Stimulated activated CD4-positive, alpha-beta T cell treated with anti-CD3 and anti-CD28 coated beads, TNF-alpha, amount 100 ng/mL, for 4 hours (primary cell): ENCODE measurements around the gene SEC16A.

Experiments used
- DNase-seq, 3 experiments: peaks; one replicate each; pipeline ENCODE4 v3.0.0-alpha.2; 2020; ENCODE audit warnings: low read depth in 3 of 3

The SEC16A gene

DNA sequence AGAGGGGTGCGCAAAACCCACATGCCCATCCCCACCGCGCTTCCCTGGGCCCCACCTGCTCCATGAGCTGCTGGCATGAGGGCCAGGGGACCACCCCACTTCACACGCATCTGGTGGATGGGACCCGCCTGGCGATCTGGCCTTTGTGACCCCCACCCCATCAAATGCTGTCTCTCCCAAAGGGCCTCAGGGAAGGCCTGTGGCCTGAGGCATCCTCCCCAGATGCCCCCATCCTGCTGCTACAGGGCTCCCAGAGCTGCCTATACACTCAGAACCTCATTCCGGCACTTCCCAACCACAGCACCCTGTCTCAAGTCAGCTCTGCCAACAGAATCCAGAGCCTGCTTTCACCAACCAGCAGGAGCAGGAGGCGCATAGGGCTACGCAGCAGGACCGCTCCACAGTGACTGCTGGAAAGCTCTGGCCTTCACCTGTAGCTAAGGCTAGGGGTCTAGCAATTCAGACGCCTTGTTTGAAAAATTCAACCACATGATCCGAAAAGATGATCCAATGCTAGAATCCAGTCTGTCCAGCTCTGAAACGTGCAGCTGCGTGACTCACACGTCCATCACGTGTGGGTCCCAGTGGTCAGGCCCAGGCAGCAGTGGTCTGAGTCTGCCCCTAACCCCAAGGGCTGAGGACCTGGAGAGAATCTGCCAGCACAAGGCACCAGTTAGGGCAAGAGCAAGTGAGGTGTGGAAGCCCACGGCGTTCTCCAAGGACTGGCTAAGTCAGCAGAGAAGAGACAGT is 81.5 kb downstream of the SEC16A start:
- no peak for DNase-seq

DNA sequence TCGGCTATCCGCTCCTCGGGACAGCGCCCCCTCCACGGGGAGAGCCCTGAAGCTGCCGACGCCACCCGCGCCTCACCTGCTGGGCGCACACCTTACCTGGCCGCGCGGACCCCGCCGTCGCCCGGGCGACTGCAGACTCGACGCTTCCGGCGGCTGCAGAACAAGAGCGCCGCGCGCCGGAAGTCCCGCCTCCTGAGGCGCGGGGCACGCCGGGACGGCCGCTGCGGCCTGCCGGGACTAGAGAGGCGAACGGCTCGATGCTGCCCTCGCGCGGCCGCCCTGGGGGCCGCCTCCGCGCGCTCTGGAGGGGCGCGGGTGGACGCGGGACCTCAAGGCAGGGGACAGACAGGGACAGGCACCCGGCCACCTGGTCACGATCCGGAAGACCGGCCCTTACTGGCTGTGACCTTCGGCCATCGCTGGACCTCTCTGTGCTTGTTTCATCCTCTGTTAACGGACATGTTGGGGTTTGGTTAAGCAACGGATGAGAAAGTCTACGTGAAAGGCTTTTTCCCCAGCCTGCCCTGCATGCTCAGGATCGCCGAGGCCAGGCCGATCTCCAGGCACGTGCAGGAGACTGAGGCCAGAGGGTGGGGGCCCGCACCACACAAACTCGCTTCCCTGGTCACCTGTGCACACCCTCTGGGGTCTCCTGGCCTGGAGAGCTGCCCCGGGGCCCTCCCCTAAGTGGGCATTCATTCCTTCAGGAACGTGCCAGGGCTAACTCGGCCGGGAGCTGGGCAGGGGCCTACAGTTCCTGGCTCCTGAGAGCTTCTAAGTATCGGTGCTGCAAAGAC is 82.6 kb downstream of the SEC16A start, which contains the start of gene SNAPC4:
SNAPC4 (minus strand) TSS at position 133 of the 797 bp plus-strand sequence. CDS start 1,742 bp downstream, outside the sequence.
- peak; percentile 73 to 85 (median 80) for DNase-seq

DNA sequence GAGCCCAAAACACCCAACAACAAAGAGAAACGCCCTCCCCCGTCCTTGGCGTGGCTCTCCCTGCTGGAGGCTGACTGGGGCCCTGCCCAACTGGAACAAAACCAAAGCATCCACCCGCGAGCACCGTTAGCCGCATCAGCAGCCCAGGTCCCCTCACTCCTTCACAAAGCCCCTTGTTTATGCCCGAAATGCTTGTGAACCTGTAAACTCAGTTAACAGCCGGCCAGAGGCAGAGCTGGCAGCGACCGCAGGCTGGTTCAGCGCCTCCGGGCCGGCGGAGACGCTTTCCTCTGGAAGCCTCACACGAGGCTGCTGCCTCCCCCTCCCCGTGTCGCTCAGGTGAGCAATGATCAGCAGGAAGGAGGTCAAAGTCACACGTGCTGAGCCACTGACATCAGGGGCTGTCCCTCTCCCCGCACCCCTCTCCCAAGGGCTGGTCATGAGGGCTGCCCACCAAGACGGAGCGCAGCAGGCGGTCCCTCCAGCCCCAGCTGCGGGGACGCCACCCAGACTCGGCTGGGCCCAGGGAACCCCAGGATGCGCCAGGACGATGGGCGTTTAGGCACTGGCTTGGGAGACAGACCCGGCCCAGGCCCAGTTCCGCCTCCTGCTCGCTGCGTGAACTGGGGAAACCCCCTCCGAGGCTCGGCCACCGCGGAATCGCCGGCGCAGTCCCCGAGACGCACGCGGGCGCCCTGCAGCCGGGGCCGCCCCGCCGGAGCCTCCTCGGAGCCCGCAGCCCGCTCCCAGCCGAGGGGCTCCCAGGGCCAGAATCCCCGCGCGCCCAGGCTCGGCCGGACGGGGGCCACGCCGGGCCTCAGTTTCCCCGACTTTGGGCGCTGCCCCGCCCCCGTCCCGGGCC is 83.4 kb downstream of the SEC16A start:
- DNase-seq: peak in 1 of 3 experiments; percentile 28

GRCh38 chr9:136398286-136398685 is 84.6 kb downstream of the SEC16A start:
- no peak for DNase-seq

- no peak for DNase-seq
Observed at GRCh38 chr9:136397643-136398042, 85.2 kb downstream of the SEC16A start.

- DNase-seq: no peak
Observed at GRCh38 chr9:136396219-136396515, 86.7 kb downstream of the SEC16A start.

DNA sequence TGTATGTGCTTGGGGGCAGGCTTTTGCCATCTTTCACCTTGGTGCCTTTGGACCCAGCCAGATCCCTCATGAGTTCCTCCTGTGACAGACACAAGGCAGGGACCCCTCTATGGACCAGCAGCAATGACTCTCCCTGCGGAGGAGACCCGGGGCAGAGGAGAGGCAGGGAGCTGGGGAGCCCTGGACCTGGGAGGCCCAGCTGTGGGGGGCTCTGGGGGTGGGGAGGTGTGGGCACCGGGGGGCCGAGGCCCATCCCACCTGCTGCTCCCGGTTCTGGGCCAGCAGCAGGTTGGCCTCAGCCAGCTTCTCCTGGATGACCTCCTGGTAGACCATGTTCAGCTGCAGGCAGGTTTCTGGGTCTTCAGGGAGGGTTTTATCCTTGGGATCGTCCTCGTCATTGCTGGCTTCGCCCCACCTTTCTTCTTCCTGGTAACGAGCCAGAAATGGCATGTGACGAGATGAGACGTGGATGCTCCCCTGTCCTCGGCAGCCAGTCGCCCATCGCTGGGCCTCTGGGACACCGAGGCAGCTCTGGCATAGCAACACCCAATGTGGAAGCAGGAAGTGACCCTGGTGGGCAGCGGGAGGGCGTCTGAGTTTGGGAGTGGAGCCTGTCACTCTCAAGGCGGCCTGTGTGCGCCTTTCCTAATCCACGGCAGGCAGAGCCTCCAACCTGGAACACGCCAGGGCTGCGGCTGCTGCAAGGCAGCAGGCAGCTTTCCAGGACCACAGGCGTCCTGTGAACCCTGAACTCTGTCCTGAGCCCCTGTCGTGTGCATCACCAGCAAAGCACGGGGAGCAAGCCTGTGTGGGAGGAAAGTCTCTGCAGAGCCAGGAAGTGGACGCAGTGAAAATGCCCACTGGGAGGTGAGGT is 87.3 kb downstream of the SEC16A start:
- DNase-seq: no peak

DNA sequence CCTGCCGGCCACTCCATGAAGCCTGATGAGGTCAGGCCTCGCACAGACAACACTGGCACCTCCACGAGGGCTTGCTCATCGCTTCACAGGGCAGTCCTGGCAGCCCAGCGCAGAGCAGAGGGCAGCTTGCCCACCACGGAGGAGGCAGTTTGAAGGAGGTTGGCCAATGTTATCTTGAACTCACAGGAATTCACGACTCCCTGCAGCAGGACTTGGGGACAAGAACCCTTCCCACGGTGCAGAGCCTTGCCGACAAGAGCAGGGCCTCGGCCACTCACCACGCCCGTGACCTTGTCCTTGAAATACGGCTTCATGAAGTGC is 87.9 kb downstream of the SEC16A start:
- DNase-seq: no peak

- DNase-seq: no peak
Observed at GRCh38 chr9:136394312-136395019, 88.4 kb downstream of the SEC16A start.

- no peak for DNase-seq
Observed at GRCh38 chr9:136393531-136393930, 89.3 kb downstream of the SEC16A start.

DNA sequence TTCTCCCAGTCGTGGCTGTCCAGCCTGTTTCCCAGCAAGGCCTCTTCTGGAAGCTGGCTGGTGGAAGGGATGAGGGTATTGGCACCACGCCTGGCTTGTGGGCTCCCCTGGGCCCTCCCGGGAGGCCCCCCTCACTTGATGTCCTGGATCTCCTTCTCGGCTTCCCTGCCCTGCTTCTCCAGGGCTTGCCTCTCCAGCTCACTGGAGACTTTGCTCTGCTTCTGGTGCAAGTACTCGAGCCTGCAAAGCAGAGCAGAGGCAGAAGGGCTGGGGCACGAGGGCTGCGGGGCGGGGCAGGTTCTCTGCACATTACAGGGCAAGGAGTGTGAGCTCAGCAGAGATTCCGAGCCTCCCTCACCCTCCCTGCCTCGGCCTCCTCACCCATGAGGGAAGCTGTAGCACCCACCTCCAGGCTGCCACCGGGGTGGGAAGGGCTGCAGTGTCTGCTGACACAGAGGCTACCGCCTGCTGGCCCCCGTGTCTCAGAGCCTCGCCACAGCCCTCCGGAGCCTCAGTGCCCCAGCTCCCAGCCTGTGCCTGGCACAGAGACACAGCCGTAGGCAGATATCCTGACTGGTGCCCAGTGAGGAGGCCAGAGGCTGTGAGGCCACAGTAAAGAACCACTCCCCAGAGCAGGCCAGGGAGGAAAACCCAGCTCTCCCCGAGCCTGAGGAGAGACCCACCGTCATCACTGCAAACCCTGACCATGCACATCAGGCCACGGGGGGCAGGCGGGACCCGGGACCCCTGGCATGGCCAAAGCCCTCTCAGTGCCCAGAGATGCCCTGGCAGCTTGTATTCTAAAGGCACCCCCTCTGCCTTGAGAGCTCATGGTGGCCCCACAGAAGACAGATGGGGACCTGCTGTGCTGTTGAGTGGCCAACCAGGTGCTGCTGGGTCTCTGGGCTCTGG is 90.0 kb downstream of the SEC16A start:
- no peak for DNase-seq

DNA sequence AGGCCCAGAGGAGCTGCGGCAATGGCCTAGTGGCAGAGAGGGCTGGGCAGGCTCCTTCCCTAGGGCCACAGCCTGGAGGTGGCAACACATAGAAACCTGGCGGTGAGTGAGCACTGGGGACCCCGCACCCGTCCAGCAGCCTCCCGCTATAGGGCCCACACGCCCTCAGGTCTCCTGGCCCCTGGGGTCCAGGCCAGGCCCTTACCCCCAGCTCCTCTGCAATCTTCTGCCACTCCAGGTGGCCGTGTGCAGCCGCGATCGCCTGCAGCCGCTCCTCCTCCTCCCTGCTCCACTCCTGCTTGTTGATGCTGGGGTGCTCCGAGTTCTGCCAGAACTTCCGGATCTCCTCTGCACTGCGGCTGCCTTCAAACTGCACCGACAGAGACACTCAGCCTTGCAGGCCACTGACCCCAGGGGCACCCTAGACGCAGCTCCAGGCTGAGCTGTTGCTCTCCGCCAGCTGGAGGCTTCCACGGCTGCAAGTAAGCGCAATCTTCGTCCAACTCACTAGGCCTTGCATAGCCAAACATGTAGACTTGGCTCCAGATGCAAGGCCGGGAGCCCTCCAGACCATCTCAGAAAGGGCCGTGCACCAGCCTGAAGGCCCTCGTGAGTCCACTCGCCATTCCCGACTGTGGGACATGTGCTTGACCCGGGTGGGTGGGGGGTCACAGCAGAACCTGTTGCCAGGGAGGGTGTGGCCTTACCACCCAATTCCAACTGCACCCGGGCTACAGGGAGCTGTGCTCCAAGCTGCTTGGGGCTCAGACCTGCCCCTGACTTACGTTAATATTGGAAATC is 90.9 kb downstream of the SEC16A start:
- no peak for DNase-seq
